Measurements from ENCODE around the gene BAHCC1. TPM values are rescaled to one million over a fixed set of nuclear protein-coding genes. Genes with fewer than 3 reads are reported as not detected.

Gene BAHCC1
- total and polyA plus RNA-seq, 2 of the 8 experiments (the other 6 are each of a cell fraction or from before 2014, with no cell fraction given) = 0.26 to 0.58 TPM

DNA sequence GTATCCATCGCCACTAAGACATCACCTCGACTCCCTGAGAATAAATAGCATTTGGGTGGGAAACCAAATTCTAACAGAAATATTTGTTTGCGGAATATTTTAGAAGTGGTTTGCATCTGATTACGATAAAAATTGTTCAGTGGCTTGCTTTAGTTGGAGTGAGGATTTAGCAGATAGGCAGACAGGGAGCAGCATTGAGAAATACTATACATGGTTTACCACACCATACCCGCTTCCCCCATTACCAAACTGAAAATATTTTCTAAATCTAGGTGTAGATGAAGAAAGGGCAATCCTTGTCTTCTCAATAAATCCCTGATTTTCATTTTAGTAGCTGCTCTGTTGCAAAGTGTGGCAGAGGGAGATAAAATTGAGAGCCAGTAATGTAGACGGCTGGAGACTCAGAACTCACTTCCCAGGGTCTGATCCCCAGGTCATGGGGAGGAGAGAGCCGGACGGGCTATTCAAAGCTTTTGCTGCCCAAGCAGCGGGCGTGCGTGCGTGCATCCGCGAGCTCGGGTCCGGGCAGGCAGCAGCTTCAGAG is 808 bp upstream of the BAHCC1 start:
- H3K4me1 ChIP-seq (replicated peaks in 1 of 4; ENCODE audit: control insufficient read depth in 3 of 4, insufficient read depth in 4 of 4, low read length in 3 of 4) = peaks cover 6 to 35% (median 28%) of the 10 kb centered on the region in 4 experiments
- H2BK120ac ChIP-seq (replicated peaks; ENCODE audit: low read depth, low read length) = peak overlapping the region; percentile 24
- H3K4me3 ChIP-seq (ENCODE audit: extremely low read depth in 1 of 4, insufficient read depth in 2 of 4, low read depth in 3 of 4, low read length in 4 of 4) = peak overlapping the region; percentile 21 to 51 (median 34); a peak in 7 of 8 replicates
- no peaks in the 10 kb centered on the region; a peak in 1 of 8 replicates for H3K36me3 ChIP-seq (ENCODE audit: control insufficient read depth in 2 of 4, insufficient read depth in 4 of 4, low read length in 3 of 4)
- FAIRE-seq = no peak
- no peak overlapping the region for H4K5ac ChIP-seq (ENCODE audit: insufficient read length, low read depth, low read length)
- H3K79me1 ChIP-seq (ENCODE audit: low read depth, low read length) = no peaks in the 10 kb centered on the region
- peaks cover 11 to 12% of the 10 kb centered on the region in 2 experiments for H4K20me1 ChIP-seq (replicated peaks in 1 of 2; ENCODE audit: control insufficient read depth in 1 of 2, insufficient read depth in 2 of 2, low read length in 2 of 2)
- no peak overlapping the region for H3K56ac ChIP-seq (replicated peaks; ENCODE audit: insufficient read length, low read depth, low read length)
- ChIA-PET CTCF (ENCODE audit: partially characterized antibody) (interaction anchor here (0.7 to 2.7 kb wide), 19 partner anchors 9 to 140 kb away, joined by 3 to 13 read pairs (median 3); no protein-coding TSS in a partner anchor), POLR2A (ENCODE audit: partially characterized antibody) (interaction anchor here (0.8 to 4.5 kb wide), 11 partner anchors 7 to 143 kb away, joined by 3 to 18 read pairs (median 4); partner anchors contain the start of gene ACTG1)
- no peak for TF ChIP-seq SUZ12 (IDR thresholded peaks at IDR 0.05; ENCODE audit: low read length)
- no peak for TF ChIP-seq NANOG (IDR thresholded peaks at IDR 0.05; ENCODE audit: insufficient read depth, low read depth, low read length, poor library complexity, severe bottlenecking)
- 0 out of 2 replicates have a peak overlapping the region, but pooled peaks have one; percentile 38 for H2AFZ ChIP-seq (ENCODE audit: low read length)
- 0 out of 2 replicates have a peak overlapping the region, but pooled peaks have one; percentile 66 for H2BK20ac ChIP-seq (ENCODE audit: low read length)
- no peak overlapping the region for H3K27ac ChIP-seq (ENCODE audit: low read depth, low read length)
- H3K79me2 ChIP-seq (ENCODE audit: control insufficient read depth in 1 of 2, insufficient read depth in 2 of 2, low read length in 2 of 2) = no peaks in the 10 kb centered on the region
- H2BK5ac ChIP-seq (ENCODE audit: low read depth, low read length) = peak overlapping the region; percentile 71; the same call in 1 of the 2 replicates
- WGBS, 2 experiments (ENCODE audit: extremely low coverage in 1 of 2, insufficient coverage in 1 of 2, insufficient read length in 1 of 2, insufficient replicate concordance in 2 of 2, low coverage in 1 of 2, low lambda C conversion rate in 2 of 2, missing lambda C conversion rate in 1 of 2) = 18% methylated on average over 16 of the region's 16 CpGs; no CpG with 5 or more reads in 1 of the 2 experiments
- no peak overlapping the region for H3K23ac ChIP-seq (ENCODE audit: insufficient read length)
- no peak for DNase-seq (ENCODE audit: low read depth in 1 of 2, low spot score in 2 of 2)
- peak overlapping the region; percentile 76 to 84 for H3K4me2 ChIP-seq (ENCODE audit: insufficient read depth in 1 of 2, low read depth in 2 of 2, low read length in 2 of 2)
- H3K14ac ChIP-seq (ENCODE audit: insufficient read length) = no peak overlapping the region
- peak overlapping the region; percentile 71 for H4K8ac ChIP-seq (ENCODE audit: extremely low read depth, insufficient read depth, low read length)
- peaks cover 44 to 63% (median 56%) of the 10 kb centered on the region in 4 experiments for H3K27me3 ChIP-seq (replicated peaks in 1 of 4; ENCODE audit: control insufficient read depth in 3 of 4, extremely low read depth in 1 of 4, insufficient read depth in 3 of 4, low read length in 3 of 4)
- peak overlapping the region; percentile 75; the same call in 1 of the 2 replicates for H2BK12ac ChIP-seq (ENCODE audit: low read depth, low read length)
- peak overlapping the region; percentile 25 for H4K91ac ChIP-seq (replicated peaks; ENCODE audit: insufficient read length, low read length)
- no peak overlapping the region for H3K18ac ChIP-seq (ENCODE audit: extremely low read depth, low read length)
- peaks cover 26% of the 10 kb centered on the region for H3K23me2 ChIP-seq (ENCODE audit: low read depth, low read length)
- peak overlapping the region; percentile 81; the same call in 1 of the 2 replicates for H2BK15ac ChIP-seq (ENCODE audit: low read length)
- H3K4ac ChIP-seq (replicated peaks; ENCODE audit: insufficient read length, low read depth, low read length) = peak overlapping the region; percentile 5
- no peak overlapping the region for H3K9ac ChIP-seq (replicated peaks in 1 of 4; ENCODE audit: extremely low read depth in 1 of 4, low read depth in 3 of 4, low read length in 3 of 4)
- no peaks in the 10 kb centered on the region for H3K9me3 ChIP-seq (ENCODE audit: insufficient read depth in 2 of 2, low read depth in 1 of 2, low read length in 1 of 2)
- H2AK5ac ChIP-seq (ENCODE audit: low read depth, low read length) = no peak overlapping the region

Data from H1 (cell line).